Astrocyte of the cerebellum (primary cell): ENCODE results near the gene UXT.
"Not testable (repeated sequence)": the region's sequence is repeated elsewhere in the genome, so short reads cannot be mapped to it uniquely, and the experiment has no call there.

Source experiments
- DNase-seq: peaks from one replicate; pipeline ENCODE4 v3.0.0-alpha.2; 2011; ENCODE audit warnings: low read depth
- H3K4me3 ChIP-seq: 2 replicates; pipeline ENCODE4 v1.5.1; 2011; ENCODE audit warnings: mild to moderate bottlenecking, low read depth, low read length, moderate library complexity
- CTCF ChIP-seq: IDR thresholded peaks from 2 replicates; pipeline ENCODE4 v1.5.1; 2012; ENCODE audit warnings: low read length, low read depth, moderate library complexity, mild to moderate bottlenecking; ENCODE audit errors: missing control alignments
- in situ Hi-C: cut with HindIII; loops from 2 replicates; pipeline ENCODE4 v1.10.0; 2017; ENCODE audit warnings: low sequenced_read_pairs

UXT gene

DNA sequence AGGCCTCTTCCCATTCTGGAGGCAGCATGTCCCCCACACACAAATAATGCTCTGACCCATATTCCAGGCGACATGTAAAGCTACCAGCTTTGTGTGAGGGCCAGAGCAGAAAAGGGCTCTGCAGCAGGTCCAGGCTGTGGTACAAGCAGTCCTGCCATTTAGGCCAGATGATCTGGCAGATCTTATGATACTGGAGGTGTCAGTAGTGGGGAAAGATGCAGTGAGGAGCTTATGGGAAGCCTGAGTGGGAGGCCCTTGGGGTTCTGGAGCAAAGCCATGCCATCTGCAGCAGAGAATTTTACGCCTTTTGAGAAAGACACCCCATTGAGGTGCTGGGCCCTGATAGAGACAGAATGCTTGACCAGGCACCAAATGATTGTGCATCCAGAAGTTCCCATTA is 47.1 kb downstream of the UXT start:
- no peak for TF ChIP-seq CTCF
- no peak for DNase-seq
- no peak overlapping the region for H3K4me3 ChIP-seq
- in situ Hi-C loops: no loop called here

GRCh38 chrX:47611489-47611888 is 47.5 kb downstream of the UXT start:
- in situ Hi-C loops: no loop called here

DNA sequence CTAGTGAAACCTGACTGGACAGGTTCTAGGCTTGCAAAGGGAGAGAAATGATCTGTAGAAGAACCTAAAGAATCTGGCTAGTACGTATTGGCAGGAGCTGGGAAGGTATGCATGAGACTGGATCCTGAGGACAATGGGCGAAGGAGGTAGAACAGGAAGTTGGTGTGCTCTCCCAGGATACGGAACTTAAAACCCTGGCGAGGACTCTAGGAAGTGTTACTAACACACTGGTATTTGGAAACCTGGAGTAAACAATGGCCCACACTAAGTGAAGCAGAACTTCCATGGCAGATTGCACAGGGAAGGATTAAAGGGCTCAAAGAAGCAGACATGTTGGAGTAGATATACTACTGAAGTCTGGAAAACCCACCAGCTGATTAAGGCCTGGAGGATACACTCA is 48.5 kb downstream of the UXT start:
- in situ Hi-C loops: no loop called here
- TF ChIP-seq CTCF: no peak
- H3K4me3 ChIP-seq: no peak overlapping the region
- DNase-seq: no peak

More at GRCh38 chrX:47611489-47611888, 47.5 kb downstream of the UXT start:
- DNase-seq: no peak
- H3K4me3 ChIP-seq: no peak overlapping the region
- no peak for TF ChIP-seq CTCF

DNA sequence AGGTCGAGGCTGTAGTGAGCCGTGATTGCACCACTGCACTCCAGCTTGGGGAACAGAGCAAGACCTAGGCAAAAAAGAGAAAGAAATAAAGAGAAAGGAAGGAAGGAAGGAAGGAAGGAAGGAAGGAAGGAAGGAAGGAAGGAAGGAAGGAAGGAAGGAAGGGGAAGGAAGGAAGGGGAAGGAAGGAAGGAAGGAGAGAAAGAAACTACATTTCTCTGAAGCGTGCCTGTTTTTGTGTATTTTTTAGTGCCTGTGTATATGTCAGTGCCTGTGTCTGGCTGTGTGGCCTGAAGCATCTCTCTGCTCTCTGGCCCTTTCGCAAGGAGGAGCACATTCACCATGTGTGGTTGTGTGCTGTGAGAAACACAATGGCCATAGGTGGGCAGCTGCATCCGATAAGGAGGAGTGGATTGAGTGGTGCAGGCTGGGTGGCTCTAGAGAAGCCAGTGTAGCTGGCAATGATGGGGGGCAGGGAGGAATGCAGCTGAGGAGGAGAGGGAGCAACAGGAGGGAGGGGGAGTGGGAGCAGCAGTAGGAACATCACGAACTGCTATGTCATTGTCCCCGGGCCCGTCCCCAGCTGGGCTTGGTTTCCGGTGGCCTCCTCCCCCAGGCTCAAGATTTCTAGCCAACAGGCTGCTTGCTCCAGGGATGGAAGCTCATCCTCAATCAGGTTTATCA is 50.7 kb downstream of the UXT start:
- TF ChIP-seq CTCF: no peak
- DNase-seq: no peak
- no peak overlapping the region for H3K4me3 ChIP-seq
- in situ Hi-C loops: no loop called here

GRCh38 chrX:47607091-47607490 is 51.9 kb downstream of the UXT start:
- no peak for DNase-seq
- no peak for TF ChIP-seq CTCF
- in situ Hi-C loops: no loop called here

DNA sequence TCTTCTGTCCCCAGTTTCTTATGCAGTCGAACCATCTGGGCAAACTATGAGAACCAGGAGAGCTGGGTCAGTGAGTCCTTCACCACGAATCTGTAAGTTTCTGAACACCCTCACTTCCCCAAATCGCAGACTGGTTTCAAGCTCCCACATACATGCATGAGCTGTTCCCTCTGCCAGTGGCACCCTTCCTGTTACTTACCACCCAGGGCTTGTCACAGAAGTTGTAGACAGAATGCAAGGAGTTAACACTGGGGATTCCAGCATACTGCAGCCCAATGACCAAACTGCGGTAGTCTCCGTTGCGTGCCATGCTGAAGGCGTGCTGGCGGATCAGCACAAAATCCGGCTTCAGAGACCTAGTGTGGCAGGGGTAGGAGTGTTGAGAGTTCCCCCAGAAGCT is 54.0 kb downstream of the UXT start:
- no peak for DNase-seq
- no peak for TF ChIP-seq CTCF
- no peak overlapping the region for H3K4me3 ChIP-seq
- in situ Hi-C loops: no loop called here

More at GRCh38 chrX:47607091-47607490, 51.9 kb downstream of the UXT start:
- no peak overlapping the region for H3K4me3 ChIP-seq

GRCh38 chrX:47603125-47603524 is 55.9 kb downstream of the UXT start:
- H3K4me3 ChIP-seq, in situ Hi-C loops, DNase-seq: not testable (repeated sequence)
